CD4-positive, alpha-beta T cell treated with Interleukin-1 beta for 1 hour (primary cell): ENCODE measurements around the gene MAN2B1.
A peak's percentile ranks its signal among the peaks of the same experiment; 100 is the strongest.
"Not testable (repeated sequence)": the region's sequence is repeated elsewhere in the genome, so short reads cannot be mapped to it uniquely, and the experiment has no call there.

ENCODE experiments used
- DNase-seq, 2 donors: peaks; one replicate each; pipeline ENCODE4 v3.0.0-alpha.2; 2020 to 2022

The MAN2B1 gene

DNA sequence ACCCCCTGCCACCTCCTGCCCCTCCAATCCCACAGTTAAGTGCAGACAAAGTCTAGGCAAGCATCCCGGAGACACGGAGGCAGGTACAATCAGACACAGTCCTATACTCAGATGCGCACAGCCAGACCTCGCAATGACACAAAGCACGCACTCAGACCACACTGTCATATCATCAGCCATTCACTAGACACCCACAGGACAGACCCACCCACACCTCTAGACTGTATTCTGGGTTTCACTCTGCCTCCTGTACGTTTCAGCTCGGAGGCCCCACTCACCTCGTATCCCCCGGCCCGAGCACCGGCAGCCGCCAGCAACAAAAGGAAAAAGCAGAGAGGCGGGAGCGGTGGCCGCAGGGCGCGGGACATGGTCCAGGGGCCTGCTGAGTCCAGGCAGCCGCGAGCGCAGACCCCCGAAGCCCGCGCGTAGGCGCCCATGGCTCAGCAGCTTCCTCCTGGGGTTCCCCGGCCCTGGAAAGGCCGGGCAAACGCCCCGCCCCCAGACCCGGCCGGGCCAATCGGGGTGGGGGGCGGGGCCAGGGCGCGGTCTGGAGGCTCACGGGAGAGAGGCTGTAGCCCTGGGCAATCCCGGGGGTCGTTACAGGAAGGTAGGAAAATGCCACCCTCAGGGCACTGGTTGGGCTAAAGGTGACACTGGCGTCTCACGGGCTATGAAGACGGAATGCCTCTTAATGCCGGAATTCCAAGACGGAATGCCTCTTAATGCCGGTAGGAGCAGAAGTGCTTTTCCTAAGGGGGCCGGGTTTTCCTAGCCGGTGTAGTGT is at the start of gene MAN2B1, which contains the start of gene WDR83:
Gene MAN2B1, minus strand, starts transcription at position 478 of the 784 bp plus-strand sequence. Its CDS starts 41 bp downstream, at position 437.
Gene WDR83, plus strand, starts transcription at position 543 of the 784 bp plus-strand sequence. CDS start 2,984 bp downstream, outside the sequence.
- peak; percentile 82 to 85 for DNase-seq

DNA sequence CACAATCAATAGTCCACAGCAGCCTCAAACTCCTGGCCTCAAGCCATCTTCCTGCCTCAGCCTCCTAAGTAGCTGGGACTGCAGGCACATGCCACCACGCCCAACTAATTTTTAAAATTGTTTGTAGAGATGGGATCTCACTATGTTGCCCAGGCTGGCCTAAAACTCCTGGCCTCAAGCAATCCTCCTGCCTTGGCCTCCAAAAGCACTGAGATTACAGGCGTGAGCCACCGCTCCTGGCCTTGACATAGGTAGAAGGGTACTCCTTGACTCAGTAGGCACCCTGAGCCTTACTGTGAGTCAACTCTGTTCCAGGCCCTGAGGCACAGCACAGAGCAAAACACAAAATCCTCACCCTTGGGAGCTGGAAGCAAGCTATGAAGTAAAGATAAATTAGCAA is 49.4 kb upstream of the MAN2B1 start:
- DNase-seq: no peak

DNA sequence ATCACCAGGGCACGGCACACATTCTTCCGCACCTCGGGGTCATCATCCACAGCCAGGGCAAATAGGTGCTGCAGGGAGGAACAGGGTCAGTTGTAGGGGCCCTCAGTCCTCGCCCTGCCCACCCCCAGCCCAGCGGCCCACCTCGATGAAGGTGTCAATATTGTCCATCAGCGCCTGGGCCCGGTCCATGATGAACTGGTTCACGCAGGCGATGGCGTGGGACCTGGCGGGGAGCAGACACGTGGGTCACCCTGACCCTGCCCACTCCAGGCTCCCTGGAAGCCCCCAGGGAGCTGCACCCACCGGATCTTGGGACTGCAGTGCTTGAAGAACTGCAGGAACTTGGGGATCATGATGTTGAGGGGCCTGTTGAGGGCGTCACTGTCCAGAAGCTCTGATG is 48.6 kb upstream of the MAN2B1 start:
- DNase-seq: no peak

DNA sequence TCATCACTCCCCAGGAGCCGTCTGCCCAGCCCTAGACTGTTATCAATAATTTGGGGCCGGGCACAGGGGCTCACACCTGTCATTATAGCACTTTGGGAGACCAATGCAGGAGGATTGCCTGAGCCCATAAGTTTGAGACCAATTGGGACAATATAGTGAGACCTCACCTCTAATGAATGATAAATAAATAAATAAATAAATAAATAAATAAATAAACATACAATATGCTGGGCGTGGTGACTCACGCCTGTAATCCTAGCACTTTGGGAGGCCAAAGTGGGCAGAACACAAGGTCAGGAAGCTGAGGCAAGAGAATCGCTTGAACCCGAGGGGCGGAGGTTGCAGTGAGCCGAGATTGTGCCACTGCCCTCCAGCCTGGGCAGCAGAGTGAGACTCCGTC is 46.8 kb upstream of the MAN2B1 start:
- not testable (repeated sequence) for DNase-seq

DNA sequence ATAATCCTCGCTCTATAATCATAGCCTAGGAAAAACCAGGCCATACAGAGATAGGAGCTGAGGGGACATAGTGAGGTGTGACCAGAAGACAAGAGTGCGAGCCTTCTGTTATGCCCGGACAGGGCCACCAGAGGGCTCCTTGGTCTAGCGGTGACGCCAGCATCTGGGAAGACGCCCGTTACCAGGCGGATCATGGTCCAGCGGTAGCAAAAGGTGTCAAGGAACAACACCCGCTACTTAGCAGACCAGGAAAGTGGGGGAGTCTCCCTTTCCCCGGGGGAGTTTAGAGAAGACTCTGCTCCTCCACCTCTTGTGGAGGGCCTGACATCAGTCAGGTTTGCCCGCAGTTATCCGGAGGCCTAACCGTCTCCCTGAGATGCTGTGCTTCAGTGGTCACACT is 45.5 kb upstream of the MAN2B1 start:
- DNase-seq: peak in 1 of 2 donors; percentile 34

DNA sequence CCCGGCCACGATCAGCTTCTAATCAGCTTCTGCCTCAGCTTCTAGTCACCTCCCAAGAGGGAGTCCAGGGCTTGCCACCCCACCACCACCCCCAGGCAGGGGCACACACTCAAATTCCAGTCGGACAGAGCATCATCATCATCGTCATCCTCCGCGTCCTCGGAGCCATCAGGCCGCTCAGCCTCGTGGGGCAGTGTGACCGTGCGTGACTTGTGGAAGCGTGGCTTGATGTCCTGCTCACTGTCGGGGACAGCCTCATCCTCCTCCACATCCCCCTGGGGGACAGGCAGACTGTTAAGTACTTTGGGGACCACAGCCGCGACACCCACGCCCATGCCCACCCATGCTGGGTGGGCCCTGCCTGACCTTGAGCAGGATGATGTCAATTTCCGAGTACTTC is 44.6 kb upstream of the MAN2B1 start:
- no peak for DNase-seq

DNA sequence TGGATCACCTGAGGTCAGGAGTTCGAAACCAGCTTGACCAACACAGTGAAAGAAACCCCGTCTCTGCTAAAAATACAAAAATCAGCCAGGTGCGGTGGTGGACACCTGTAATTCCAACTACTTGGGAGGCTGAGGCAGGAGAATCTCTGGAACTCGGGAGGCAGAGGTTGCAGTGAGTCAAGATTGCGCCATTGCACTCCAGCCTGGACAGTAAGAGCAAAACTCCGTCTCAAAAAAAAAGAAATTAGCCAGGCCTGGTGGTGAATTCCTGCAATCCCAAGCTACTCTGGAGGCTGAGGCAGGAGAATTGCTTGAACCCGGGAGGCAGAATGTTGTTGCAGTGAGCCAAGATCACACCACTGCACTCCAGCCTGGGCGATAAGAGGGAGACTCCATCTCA is 42.1 kb upstream of the MAN2B1 start:
- DNase-seq: no peak

DNA sequence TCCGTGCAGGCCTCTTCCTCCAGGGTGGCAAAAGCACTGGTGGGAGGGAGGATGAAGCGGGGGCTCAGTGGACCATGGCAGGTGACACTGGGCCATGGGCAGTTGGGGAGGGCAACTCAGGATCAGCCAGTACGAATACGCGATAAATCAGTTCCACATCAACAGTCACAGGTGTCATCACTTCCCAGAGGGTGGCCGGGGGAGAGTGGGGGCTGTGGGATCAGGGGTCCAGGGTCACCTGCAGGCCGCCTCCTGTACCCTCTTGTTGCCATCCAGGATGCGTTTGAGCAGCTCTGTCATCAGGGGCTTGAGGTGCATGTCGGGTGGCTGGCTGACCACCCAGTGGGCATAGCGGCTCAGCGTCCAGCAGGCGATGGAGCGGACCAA is 39.8 kb upstream of the MAN2B1 start:
- DNase-seq: no peak

DNA sequence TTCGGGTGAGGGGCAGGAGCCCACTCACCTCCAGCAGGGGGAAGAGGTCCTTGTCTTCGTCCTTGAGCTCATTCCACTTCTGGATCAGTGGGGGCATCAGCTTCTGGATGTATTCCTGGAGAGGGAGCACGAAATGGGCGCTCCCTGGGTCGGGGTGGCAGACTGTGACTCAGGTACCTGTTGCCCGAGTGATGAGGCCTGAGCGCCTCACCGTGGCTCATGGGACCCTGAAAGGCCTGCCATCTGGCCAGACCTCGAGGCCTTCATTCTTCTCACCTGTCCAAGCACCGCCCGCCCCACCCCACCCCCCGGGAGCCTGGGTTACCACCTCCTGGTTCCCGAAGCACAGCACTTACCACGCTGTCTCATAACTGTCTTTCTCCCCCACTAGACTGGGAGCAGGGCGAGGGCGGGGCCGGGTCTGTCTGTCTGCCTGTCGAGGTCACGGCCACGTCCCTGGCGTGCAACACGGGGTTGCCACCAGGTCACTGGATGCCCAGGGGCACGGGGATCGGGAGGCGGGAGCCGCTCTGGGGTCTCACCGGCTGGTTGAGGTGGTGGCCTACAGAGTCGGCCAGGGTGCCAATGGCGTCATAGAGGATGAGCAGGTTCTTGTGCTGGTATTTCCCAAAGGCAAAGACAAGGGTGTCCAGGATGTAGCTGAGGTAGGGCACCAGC is 39.3 kb upstream of the MAN2B1 start:
- DNase-seq: no peak

DNA sequence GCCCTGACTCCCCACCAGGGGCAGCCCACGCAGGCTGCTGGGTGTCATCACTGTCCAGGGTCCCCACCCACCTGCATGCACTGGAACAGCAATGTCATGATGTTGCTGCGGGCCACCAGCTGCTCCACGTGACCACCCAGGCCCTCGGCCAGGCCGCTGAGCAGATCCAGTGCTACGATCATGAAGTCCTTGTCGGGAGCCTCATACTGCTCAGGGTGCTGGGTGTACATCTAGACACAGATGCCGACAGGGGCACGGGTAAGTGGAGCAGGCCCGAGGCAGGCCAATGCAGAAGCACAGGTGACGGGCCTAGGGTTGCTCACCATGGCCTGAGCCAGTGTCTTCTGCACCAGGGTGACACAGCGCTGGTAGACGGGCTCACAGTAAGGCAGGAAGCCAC is 38.6 kb upstream of the MAN2B1 start:
- DNase-seq: no peak

DNA sequence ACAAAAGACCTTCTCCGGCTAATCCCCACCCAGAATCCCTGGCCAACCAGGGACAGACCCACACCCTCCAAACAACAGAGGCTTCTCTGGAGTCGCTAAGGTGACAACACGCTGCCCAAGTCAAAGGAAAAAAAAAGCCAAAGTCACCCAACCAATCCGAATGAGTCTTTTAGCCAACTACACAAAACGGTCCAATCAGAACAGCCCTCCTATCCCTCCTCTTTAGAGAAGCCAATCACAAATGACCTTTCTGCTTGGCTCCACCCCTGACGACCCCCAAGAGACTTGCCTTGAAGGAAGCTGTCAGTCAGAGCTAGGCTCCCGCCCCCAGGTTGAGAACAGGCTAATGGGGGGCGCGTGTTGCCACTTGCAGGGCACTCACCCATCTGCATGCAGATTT is 36.5 kb upstream of the MAN2B1 start:
- DNase-seq: no peak

DNA sequence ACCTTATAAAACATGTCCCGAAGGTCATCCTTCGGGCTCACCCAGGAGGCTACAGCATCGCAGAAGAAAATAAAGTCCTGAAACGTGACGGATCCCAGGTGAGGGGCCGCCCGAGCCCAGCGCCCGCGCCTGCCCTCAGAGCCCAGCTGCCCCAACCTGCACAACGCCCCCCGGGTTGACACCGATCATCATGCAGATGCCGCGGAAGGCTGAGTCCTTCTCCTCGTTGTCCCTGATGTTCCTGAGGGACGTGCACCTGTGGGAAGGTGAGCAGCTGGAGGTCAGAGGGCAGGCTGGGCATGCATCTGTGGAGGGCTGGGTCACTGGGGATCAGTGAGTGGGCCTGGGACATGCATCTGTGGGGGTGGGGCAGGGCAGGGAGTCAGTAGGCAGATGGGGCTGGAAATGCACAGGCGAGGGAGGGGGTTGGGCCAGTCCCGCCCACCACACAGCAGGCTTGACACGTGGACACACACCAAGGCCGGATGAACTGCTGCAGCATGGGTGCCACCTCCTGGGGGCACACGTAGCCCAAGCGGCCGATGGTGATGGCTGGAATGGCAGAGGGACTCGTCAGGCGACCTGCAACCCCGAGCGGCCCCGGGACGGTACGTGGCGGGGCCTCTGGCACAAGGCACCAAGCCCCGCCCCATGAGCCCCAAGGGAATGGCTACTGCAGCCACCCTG is 35.2 kb upstream of the MAN2B1 start:
- DNase-seq: no peak

DNA sequence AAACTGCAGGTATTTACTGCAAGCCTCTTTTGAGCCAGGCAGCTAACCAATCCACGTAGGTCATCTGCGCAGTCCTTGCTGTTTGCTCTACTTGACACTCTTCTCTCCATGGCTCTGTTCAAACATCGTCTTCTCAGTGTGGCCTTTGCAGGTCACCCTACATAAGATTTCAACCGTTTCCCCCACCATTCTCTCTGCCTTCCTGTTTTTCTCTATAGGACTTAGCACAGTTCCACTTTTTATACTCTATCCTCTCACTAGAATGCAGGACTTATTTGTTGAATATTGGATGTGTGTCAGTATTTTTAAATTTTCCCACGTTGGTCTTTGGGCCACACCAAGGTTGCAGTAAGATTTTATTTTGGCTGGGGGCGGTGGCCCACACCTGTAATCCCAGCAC is 31.6 kb upstream of the MAN2B1 start:
- DNase-seq: no peak

DNA sequence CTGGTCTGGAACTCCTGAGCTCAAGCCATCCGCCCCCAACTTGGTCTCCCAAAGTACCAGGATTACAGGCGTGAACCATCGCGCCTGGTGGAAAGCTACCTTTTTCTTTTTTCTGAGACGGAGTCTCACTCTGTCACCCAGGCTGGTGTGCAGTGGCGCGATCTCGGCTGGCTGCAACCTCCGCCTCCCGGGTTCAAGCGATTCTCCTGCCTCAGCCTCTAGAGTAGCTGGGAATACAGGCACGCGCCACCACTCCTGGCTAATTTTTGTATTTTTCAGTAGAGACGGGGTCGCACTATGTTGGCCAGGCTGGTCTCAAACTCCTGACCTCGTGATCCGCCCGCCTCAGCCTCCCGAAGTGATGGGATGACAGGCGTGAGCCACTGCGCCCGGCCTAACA is 30.9 kb upstream of the MAN2B1 start:
- DNase-seq: not testable (repeated sequence)

DNA sequence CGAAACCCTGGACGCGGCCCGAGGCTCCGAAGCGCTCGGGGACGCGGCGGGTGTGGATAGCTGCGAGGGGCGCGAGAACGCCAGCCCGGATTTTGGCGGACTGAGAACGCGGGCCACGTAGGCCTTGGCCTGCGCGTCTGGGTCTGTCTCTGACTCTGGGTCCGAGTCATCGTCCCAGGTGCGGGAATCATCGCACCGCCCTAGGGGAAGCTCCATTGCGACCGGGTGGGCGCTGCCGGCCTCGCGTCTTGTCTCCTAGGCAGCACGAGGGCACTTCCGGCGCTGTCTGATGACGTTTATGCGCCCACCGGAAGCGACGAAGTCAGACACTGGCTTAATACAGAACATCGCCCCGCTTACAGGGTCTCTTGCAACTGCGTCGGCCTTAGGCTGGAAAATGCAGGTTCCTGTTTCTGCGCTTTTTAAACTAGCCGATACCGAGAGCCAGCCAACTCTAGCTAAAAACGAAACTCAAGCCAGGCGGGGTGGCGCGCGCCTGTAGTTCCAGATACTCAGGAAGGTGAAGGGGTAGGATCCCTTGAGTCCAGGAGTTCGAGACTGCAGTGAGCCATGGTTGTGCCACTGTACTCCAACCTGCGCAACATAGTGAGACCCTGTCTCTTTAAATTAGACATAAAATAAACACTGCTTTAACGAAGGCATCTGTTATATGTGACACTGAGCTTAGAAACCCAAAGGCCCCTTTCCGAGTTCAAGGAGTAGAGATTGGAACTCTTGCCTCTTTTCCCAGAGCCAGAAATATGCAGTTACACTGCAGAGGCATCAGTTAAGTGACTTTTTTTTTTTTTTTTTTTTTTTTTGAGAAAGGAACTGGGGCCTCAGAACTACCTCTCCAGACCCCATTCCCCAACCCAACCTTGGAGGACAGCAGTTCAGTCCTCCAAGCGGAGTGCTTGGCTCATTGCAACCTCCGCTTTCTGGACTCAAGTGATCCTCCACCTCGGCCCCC is 30.1 kb upstream of the MAN2B1 start, which contains the start of gene FBXW9:
Gene FBXW9, minus strand, starts transcription at position 266 of the 970 bp plus-strand sequence. Its CDS starts 50 bp downstream, at position 216.
- peak; percentile 96 for DNase-seq

DNA sequence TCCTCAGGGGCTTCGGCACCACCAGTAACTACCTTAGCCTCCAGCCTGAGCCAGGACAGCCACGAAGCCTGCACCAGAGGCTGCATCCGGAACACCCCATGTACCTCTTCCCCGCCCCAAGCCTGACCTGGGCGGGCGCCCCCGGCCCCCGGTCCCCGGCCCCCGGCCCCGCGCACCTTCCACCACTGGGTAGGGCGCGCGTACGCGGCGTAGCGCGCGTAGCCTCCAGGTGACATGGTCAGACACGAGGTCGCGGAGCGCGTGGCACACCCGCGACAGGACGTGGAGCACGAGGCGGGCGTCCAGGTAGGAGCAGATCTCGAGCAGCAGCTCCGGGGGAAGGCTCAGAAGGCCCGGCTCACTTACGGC is 29.4 kb upstream of the MAN2B1 start:
- DNase-seq: no peak

DNA sequence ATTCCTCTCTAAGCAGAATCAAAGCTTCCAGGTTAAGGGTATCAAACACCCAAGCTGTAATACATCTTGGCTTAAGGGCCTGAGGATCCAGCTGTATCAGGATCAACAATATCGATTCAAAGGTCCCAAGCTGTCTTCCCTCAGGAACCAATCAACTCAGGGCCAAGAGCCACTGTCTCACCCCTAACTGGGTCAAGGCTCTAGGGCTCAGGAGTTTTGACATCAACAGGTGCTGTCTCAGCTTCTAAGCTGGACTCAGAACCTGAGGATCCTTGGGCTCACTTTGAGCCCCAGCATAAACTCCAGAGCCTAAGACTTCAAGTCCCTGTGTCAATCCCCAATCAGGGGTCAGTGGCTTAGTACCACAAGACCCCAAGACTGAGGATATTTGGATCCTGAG is 29.0 kb upstream of the MAN2B1 start:
- DNase-seq: no peak

DNA sequence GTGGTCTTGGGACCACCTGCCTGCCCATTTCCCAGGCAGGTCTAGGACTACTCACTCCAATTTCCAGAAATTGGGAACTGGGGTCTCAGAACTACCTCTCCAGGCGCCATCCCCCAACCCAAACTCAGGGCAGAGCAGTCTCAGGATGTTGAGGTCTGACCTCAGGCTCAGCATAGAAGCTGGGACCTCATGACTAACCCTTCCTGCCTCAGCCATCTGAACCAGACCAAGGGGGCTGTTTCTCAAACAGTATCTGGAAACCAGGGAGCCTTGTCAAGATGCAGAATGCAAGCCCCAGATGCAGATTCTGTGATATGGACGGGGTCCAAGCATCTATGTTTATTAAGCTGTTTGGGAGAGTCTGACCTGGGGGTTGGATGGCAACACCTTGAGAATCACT is 28.6 kb upstream of the MAN2B1 start:
- DNase-seq: no peak

DNA sequence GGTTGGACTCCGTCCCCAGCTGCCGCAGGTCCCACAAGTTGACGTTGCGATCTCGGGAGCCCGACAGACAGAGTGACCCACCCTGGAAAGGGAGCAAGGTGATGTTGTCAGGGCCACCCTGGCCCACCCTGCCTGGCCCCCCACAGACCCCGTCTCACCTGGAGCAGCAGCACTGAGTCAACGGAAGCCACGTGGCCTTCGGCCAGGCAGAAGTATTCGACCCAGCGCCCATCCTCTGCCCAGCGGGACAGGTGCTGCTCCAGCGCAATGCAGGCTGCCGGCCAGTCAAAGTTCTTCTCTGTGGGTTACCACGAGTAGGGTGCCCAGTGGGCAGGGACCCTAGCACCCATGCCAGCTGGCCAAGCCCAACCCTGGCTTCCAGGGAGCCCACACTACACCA is 28.1 kb upstream of the MAN2B1 start:
- no peak for DNase-seq

DNA sequence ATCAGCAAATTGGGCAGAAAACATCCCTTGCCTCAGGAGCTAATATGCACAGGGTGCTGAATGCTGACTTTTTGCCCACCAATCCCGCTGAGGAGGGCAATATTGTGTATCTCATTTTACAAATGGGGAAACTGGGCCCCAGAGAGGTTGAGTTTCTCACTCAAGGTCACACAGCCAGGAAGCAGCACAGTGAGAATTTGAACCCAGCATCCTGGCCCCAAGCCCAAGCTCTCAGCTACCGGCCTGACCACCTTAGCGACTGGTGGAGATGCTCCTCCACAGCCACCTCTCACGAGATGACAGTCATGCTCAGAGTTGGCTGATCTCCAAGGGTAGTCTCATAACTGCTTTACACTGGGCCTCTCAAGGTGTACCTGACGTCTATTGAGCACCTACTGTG is 26.4 kb upstream of the MAN2B1 start:
- DNase-seq: no peak

DNA sequence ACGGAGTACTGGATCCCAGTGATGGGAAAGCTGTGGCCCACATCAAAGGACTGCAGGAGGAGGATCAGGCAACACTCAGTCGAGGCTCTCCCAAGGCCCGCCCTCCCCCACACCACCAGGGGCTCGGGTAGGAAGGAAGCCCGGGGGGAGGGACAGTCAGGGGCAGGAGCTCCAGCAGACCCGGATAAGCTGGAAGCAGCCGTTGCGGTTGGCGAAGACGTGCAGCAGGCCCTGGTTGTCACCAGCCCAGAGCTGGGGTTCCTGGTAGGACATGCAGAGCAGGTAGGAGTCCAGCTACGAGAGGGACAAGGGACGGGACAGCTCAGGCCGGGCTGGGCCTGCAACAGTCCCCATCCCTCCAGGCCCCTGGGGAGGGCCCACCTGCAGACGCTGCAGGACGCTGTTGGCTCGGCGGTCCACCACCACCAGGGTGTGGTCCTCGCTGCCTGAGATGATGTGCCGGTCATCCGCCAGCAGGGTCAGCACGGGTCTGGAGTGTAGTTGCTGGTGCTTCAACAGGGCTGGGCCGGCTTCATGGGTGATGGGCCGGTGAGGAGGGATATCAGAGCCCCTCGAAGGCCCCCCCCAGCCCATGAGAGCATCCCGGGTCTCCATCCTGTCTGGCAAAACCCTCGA is 23.2 kb upstream of the MAN2B1 start:
- no peak for DNase-seq

DNA sequence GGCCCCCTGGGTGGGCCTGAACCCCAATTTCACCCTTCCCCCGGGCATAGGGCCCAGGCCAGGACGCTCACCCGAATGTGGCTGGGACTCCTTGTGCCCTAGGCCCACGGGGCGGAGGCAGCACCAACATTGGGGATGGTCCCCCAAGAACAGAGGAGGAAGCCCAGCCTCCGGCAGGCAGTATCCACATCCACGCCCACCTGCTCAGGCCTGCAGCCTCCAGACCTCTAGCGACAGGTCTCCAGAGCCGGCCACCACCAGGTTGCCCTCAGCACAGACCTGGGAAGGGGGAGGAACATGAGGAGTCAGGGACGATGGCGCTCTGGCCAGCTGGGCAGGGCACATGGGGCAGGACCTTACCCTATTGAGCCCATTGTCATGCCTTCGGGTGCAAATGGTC is 22.5 kb upstream of the MAN2B1 start:
- DNase-seq: no peak
